Hepatocyte (in vitro differentiated cells): ENCODE measurements around the gene EMX1.

ENCODE experiments used
- EZH2 ChIP-seq: fragments of 200-600 bp; sonication (generic); IDR thresholded peaks from 2 replicates; pipeline ENCODE4 v1.6.1; 2016; ENCODE audit warnings: antibody characterized with exemption, mild to moderate bottlenecking, borderline replicate concordance
- TF ChIP-seq, protein P1 (sequence below): fragments of 200-600 bp; sonication (generic); IDR thresholded peaks from 2 replicates; pipeline ENCODE4 v1.5.1; 2016; ENCODE audit warnings: antibody characterized with exemption, mild to moderate bottlenecking; ENCODE audit not compliant: poor library complexity

DNA sequence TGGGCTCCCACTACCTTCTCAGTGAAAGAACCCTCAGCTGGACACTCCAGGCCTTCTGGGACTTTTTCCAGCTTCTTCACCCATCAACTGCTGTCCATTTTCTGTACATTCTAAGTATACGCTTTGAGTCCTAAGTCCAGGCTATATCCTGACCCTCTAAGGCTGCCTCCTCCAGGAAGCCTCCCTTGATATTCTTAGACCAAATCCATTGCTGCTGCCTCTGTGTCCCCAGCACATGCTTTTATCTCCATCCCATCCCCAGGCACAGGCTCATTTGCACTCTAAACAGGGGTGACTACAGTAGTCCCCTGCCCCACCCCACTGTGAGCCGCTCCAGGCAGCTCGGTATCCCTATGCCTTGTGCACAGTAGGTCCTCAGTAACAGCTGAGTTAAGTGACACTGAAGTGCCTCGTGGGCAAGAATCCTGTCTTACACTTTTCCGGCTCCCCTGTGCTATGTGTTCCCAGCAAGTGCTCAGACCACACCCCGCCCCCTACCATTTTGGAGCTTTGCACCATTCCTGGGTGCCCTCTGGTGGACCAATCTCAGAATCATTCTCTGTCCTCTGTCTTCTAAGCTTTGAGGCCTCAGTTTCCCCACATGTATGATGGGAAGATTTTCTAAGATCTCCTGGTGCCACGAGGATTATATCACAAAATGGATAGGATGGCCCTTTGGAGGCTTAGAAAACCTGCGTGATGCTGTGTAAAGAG, 34.9 kb downstream of the EMX1 start:
- TF ChIP-seq, protein P1, sequence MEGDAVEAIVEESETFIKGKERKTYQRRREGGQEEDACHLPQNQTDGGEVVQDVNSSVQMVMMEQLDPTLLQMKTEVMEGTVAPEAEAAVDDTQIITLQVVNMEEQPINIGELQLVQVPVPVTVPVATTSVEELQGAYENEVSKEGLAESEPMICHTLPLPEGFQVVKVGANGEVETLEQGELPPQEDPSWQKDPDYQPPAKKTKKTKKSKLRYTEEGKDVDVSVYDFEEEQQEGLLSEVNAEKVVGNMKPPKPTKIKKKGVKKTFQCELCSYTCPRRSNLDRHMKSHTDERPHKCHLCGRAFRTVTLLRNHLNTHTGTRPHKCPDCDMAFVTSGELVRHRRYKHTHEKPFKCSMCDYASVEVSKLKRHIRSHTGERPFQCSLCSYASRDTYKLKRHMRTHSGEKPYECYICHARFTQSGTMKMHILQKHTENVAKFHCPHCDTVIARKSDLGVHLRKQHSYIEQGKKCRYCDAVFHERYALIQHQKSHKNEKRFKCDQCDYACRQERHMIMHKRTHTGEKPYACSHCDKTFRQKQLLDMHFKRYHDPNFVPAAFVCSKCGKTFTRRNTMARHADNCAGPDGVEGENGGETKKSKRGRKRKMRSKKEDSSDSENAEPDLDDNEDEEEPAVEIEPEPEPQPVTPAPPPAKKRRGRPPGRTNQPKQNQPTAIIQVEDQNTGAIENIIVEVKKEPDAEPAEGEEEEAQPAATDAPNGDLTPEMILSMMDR: no peak
- TF ChIP-seq EZH2: no peak
